PFSK-1 (cell line): Measurements from ENCODE around the gene CBX3.

Source experiments
- FOXP2 ChIP-seq: optimal IDR thresholded peaks from 2 replicates; pipeline ENCODE3; 2011; ENCODE audit warnings: borderline replicate concordance, control low read depth, inconsistent platforms; ENCODE audit not compliant: insufficient read depth; ENCODE audit errors: extremely low read length, extremely low read depth
- POLR2AphosphoS5 ChIP-seq: IDR thresholded peaks from 2 replicates; pipeline ENCODE4 v1.6.1; 2012; ENCODE audit warnings: low read depth, mild to moderate bottlenecking, control low read depth, low read length, moderate library complexity
- SIN3A ChIP-seq: IDR thresholded peaks from 2 replicates; pipeline ENCODE4 v1.6.1; 2012; ENCODE audit warnings: mild to moderate bottlenecking, low read length, moderate library complexity, borderline replicate concordance; ENCODE audit not compliant: insufficient read depth
- TAF1 ChIP-seq: IDR thresholded peaks from 2 replicates; pipeline ENCODE4 v1.6.1; 2012; ENCODE audit warnings: low read length, control low read depth, borderline replicate concordance; ENCODE audit not compliant: insufficient read depth
- TF ChIP-seq, protein P1 (sequence below), 2 experiments: IDR thresholded peaks; 2 replicates each; pipeline versions ENCODE4 v1.6.1 to v1.8.0; 2011 to 2012; ENCODE audit warnings: low read depth in 2 of 2, low read length in 2 of 2, control low read depth in 1 of 2, inconsistent platforms in 1 of 2, mild to moderate bottlenecking in 1 of 2, moderate library complexity in 1 of 2; ENCODE audit not compliant: insufficient read depth in 1 of 2

The CBX3 gene

DNA sequence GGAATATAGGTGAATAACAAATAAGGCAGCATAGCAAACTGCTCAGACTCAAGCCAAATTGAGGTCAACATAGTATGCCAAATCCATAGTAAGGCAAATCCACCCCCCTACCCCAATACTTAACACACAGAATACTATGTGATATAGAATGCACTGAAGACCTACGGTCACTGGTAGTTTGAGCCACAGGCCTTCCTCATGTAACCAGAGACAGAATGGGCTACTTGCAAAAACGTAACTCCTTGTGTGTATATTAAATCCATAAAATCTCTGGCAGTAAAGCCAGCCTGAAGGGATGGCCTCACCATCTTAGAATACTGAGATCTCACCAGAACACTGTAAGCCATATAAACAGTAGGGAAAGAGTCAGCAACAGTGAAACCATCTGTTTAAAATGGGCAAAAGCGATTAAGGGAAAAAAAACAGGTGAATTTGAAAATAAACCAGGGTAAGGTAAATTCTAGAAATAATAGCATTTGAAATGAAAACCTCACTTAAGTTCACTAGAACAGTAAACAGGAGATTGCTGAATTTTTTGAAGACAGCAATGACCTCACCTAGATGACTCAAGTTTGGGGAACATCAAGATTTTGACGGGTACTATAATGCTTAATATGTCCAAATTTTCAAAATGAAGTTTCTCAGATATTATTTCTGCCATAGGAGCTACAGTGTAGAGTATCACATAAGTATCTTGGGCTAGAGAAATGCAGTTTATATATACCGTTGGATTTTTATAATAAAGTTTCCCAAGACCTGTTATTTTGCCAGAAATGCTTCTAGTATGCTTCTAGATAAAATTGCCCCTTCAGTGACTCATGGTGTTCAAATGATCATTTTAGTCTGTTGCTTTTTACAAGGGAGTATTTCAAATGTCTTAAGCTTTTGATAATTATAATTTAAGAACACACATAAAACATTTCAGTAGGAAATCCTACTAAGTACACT is 14.9 kb upstream of the CBX3 start:
- TF ChIP-seq SIN3A, result no peak

DNA sequence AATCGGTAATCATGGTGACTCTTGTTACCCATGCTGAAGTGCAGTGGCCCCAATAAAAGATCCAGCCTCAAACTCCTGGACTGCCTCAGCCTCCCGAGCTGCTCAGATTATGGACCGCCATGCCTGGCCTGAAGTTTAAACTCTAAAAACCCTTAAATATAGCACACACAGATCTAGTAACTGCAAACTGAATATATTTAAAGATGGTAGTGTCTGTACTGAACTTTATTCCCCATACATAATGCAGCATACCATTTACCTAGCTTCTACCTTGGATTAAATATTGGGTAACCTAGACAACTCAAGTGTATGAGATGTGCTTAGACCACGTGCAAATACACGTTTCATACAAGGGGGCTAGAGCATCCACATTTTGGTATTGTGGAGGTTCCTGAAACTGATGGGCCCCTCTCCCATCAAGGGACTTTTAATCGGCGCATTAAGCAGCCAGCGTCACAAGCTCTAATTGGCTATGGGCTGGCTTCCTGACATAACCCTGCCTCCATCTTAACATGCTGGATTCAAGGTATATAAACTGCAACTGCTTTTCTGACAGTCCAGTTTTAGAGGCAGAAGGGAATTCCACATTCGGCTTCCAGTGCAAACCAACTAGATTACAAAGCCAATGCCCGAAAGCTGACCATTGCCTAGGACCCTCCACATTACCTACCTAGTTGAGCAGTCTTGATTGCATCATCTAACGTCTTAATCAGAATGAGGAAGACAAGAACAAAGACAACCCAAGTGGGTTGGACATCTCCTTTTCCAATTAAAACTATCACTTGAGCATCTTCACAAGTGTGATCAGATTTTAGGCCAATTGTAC is 14.0 kb upstream of the CBX3 start:
- TF ChIP-seq, protein P1, sequence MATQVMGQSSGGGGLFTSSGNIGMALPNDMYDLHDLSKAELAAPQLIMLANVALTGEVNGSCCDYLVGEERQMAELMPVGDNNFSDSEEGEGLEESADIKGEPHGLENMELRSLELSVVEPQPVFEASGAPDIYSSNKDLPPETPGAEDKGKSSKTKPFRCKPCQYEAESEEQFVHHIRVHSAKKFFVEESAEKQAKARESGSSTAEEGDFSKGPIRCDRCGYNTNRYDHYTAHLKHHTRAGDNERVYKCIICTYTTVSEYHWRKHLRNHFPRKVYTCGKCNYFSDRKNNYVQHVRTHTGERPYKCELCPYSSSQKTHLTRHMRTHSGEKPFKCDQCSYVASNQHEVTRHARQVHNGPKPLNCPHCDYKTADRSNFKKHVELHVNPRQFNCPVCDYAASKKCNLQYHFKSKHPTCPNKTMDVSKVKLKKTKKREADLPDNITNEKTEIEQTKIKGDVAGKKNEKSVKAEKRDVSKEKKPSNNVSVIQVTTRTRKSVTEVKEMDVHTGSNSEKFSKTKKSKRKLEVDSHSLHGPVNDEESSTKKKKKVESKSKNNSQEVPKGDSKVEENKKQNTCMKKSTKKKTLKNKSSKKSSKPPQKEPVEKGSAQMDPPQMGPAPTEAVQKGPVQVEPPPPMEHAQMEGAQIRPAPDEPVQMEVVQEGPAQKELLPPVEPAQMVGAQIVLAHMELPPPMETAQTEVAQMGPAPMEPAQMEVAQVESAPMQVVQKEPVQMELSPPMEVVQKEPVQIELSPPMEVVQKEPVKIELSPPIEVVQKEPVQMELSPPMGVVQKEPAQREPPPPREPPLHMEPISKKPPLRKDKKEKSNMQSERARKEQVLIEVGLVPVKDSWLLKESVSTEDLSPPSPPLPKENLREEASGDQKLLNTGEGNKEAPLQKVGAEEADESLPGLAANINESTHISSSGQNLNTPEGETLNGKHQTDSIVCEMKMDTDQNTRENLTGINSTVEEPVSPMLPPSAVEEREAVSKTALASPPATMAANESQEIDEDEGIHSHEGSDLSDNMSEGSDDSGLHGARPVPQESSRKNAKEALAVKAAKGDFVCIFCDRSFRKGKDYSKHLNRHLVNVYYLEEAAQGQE (IDR thresholded peaks at IDR 0.05; ENCODE audit: insufficient read depth in 1 of 2, low read depth in 2 of 2, low read length in 2 of 2), result no peak
- TF ChIP-seq FOXP2 (no peak), POLR2AphosphoS5 (peak; percentile 75), SIN3A (peak; percentile 68; the same call in 1 of the 2 replicates), TAF1 (0 out of 2 replicates have a peak, but pooled peaks have one; percentile 25)

DNA sequence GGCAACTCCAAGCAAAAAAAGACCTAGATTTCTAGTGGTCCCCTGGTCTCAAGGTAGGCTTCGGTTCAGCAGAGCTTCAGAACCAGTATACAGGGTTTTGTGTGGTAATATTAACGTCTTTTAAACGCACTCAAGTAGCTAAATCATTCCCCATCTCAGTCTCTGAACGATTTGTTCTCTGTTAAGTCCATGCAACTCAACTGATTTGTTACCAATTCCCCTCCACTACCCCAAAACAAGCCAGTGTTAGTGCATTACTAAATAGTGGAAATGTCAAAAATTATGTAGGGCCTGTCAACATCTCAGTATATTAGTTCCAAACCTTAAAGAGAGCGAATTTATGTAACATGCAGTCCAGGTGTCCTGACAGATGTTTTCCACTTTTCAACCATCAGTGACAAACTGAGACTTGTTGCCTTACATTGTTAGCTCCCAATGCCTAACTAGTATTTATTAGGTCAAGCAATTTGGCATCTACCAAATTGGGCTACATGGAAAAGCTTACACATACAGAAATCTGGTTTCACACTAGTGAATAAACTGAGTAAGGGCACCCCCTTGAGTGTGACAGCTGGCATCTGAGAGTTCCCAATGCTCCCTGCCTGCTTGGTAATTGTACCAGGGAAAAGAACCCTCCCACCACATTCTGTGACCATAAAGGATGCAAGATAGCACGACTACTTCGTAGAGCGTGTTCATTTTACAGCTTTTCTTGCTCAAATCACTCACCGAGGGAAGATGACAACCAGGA is 13.2 kb upstream of the CBX3 start:
- TF ChIP-seq FOXP2 (no peak), POLR2AphosphoS5 (peak; percentile 1), SIN3A (no peak), TAF1 (no peak)

DNA sequence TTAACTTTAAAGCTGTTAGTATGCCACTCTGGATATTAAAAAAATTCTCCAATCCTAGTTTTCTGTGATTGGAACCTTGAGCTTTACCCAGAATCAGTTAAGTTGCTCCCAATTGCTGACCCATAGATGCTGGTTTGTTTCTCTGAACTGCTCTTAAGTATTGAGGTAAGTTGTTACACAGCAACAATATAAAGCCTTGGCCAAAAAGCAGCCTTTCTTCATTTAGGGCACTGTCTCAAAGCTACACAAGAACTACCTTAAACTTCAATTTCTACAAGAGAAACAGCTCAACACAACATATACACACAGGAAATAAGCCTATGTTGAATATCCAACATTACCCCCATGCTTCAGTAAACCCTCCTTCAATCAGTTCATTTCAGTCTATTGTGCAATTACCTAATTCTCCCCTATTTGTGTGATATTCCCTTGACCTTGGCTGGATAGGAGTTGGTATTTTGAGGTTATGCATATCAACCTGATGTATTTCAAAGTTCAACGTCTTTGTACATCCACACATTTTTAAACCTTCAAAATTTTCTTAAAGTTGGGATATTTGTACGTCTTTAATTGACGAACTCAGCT is 12.5 kb upstream of the CBX3 start:
- TF ChIP-seq SIN3A (no peak), FOXP2 (no peak), TAF1 (no peak), POLR2AphosphoS5 (no peak; the same call in 1 of the 2 replicates)
- TF ChIP-seq, protein P1 (IDR thresholded peaks at IDR 0.05; ENCODE audit: insufficient read depth in 1 of 2, low read depth in 2 of 2, low read length in 2 of 2), result no peak

DNA sequence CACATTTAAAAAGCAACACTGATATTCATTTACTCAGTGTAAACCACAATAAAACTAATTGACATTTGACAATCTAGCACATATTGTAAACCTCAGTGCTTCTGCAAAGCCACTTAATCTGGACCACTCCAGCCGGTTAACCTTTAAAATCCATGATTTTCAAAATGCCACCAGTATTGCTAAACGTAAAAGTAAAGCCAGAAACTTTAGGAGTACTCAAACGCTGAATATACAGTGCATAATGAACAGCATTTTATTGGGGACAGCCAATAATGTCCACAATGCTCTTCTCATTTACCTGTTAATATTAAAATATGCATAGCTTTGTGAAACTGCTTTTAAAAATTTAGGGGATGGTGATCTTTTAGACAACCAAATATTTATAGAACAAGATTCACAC is 11.8 kb upstream of the CBX3 start:
- TF ChIP-seq, protein P1 (IDR thresholded peaks at IDR 0.05; ENCODE audit: insufficient read depth in 1 of 2, low read depth in 2 of 2, low read length in 2 of 2), result no peak
- TF ChIP-seq SIN3A (no peak), TAF1 (no peak), FOXP2 (no peak), POLR2AphosphoS5 (no peak)
